CD4-positive, alpha-beta T cell treated with Interleukin-4 for 4 hours (primary cell): ENCODE measurements around the gene CCNH.

ENCODE experiments used
- DNase-seq: peaks from one replicate; pipeline ENCODE4 v3.0.0-alpha.2; 2020

Gene CCNH

DNA sequence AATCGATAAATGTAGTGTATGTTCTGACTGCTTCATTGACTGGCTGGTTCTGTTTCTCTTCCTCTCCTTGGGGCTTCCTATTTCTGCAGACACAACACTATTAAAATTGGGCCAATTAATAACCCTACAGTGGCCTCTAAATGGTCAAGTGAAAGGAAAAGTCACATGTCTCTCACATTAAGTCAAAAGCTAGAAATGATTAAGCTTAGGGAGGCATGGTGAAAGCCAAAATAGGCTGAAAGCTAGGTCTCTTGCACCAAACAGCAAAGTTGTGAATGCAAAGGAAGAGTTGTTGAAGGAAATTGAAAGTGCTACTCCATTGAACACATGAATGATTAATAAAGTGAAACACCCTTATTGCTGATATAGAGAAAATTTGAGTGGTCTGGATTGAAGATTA is 58.2 kb downstream of the CCNH start:
- DNase-seq: no peak

DNA sequence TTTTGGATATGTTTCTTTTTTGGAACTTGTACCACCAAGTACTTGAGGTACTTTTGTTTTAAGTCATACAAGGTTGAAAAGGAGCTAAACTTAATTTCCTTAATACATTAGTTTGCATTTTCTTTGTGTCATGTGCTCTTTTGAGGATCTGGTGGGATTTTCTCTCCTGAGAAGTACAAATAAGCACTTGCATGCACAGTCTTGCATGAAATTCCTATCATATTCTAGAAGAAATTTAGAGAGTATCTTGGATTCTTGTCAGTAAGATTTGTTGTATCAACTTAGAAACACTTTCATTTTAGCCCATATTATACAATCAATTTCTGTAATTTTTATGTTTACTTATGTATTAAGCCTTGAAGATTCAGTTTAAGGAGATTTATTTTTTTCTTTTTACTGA is 64.9 kb downstream of the CCNH start:
- no peak for DNase-seq

DNA sequence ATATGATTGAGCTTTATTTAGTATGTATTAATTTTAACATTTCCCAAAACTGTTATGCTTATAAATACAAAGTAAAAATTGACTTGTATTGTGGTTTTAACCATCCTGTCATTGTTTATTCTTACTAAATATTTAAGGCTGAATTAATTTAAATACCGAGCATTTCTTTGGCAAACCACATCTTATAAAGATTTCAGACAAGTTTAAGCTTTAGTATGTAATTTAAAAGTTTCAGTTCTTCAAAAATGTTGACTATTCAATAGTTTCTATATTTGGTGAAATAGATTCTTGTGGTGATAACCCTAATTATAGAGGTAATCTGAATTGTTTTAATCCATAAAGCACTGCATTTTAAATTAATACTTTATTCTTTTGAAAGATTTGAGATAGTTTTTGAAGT is 65.5 kb downstream of the CCNH start:
- no peak for DNase-seq
